B cell (primary cell): Measurements from ENCODE around the gene GTSF1L.

ENCODE experiments used
- EZH2 ChIP-seq: IDR thresholded peaks from 2 replicates; pipeline ENCODE4 v1.6.1; 2012; ENCODE audit warnings: borderline replicate concordance, low read depth, mild to moderate bottlenecking, moderate library complexity, low read length; ENCODE audit not compliant: insufficient read depth, poor library complexity, severe bottlenecking
- TF ChIP-seq, protein P1 (sequence below): fragments of 200-600 bp; IDR thresholded peaks from one replicate; pipeline ENCODE4 v1.8.0; 2022; ENCODE audit warnings: antibody characterized with exemption, mild to moderate bottlenecking

DNA sequence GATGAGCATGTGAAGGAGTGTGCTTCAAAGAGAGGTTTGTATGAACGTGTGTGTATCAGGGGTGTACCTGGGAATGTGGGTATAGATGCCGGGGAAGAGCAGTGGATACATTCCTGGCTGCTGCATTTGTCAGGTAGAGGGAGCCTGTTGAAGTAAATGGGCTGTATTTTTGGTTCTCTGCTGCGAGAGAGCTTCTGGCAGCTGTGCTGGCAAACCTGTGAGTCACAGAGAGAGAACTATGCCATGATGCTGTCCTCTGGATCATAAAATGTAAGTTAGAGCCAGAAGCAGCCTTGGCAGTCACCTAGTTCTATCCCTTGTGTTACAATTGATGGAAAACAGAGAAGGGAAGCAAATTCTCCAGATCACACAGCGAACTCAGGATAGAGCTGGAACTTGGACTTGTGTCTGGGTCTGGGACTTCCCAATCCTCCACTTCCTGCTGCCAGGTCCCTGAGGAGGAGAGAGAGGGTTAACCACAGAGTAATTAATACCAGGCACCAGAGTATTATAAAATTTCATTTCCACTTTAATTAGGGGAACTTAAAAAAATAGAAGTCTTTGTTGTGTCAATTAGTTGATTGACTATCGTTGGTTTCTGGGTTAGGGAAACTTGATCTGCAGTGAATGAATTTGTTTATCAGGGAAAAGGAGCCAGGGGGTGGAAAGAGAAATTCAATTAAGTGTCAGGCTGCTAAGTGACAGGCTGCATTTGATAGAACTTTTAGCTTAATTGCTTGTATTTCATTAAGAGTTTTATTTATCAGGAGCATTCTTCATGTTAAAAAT lies 41.1 kb upstream of the GTSF1L start:
- TF ChIP-seq EZH2, result no peak
- TF ChIP-seq, protein P1, sequence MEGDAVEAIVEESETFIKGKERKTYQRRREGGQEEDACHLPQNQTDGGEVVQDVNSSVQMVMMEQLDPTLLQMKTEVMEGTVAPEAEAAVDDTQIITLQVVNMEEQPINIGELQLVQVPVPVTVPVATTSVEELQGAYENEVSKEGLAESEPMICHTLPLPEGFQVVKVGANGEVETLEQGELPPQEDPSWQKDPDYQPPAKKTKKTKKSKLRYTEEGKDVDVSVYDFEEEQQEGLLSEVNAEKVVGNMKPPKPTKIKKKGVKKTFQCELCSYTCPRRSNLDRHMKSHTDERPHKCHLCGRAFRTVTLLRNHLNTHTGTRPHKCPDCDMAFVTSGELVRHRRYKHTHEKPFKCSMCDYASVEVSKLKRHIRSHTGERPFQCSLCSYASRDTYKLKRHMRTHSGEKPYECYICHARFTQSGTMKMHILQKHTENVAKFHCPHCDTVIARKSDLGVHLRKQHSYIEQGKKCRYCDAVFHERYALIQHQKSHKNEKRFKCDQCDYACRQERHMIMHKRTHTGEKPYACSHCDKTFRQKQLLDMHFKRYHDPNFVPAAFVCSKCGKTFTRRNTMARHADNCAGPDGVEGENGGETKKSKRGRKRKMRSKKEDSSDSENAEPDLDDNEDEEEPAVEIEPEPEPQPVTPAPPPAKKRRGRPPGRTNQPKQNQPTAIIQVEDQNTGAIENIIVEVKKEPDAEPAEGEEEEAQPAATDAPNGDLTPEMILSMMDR, result no peak
